HG02885 (cell line): Measurements from ENCODE around the gene CDCA5.

Experiments
- ATAC-seq: cut with Tn5 transposase; IDR thresholded peaks from one replicate; pipeline ENCODE4 v1.9.1; 2021; ENCODE audit warnings: mild to moderate bottlenecking; ENCODE audit not compliant: unreplicated experiment, poor library complexity

CDCA5 gene

DNA sequence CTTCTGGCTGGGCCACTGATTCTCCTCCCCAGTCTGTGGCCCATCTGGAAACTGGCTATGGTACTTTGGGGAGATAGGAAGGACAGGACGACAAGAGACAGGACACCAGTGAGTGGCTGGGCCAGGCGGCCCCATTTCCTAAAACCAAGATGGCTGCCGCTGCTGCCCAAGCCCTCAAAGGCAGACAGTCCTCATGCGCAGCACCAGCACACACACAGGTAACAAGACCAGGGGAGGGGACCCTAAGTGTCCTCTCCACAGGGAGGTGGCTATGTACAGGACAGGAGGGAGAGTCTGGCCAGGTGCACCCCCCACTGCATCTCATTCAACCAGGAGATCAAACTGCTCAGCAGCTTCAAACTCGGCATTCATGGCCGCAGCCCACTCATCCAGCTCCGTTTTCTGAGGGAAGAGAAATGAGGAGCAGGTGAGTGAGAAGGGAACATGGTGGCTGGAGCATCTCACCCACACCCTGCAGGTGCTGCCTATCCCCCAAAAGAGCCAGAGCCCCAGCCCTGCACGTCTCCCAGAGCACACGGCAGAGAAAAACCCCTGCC lies 5.0 kb downstream of the CDCA5 start:
- no peak for ATAC-seq

DNA sequence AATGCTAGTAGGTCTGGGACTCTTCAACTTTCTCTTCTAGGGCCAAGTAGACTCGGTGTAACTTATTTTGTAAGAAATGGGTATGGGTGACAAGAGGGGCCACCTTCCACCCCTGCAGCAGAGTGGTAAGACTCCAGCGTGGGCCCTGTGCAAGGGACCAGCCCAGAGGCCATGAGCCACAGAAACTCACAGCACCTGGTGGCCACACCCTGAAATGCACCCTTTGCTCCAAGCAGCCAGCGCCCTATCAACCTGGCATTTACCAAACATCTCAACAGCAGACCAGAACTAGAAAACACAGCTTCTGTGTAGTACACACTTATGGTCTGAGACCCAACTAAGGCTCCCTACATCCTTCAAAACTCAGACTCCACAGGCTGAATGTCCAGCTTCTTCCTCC lies 5.7 kb downstream of the CDCA5 start:
- ATAC-seq: peak; percentile 54

DNA sequence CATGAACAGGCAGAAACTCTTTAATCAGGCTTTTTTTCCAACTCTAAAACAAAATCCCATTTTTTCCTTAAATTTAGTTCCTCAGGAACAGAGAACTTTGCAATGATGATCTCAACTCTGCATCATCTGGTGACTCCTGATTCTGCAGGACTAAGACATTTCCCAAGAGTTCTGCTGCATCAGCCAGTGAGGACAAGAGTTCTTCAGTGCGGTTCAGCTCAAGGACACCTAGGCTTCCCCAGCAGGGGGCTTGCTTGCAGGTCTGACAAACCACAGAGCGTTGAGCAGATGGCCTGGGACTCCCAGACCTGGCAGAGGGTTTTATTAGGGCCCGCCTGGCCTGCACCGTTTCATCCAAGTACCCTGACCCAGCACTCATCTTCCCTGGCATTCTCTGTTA lies 6.4 kb downstream of the CDCA5 start:
- ATAC-seq: no peak

DNA sequence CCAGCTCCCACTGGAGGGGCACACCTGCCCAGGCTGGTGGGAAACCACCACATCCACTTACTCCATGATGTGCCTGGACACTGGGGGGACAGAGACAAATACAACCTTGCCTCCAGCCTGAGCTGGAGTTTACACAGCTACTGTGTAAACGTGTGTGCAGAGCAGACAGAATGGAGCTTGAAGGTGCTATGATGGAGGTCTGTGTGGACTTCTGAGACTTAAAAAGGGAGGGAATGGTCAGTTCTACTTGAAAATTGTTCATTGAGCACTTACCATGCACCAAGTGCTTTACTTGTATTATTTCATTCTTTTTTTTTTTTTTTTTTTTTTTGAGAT lies 11.2 kb downstream of the CDCA5 start:
- ATAC-seq: no peak

DNA sequence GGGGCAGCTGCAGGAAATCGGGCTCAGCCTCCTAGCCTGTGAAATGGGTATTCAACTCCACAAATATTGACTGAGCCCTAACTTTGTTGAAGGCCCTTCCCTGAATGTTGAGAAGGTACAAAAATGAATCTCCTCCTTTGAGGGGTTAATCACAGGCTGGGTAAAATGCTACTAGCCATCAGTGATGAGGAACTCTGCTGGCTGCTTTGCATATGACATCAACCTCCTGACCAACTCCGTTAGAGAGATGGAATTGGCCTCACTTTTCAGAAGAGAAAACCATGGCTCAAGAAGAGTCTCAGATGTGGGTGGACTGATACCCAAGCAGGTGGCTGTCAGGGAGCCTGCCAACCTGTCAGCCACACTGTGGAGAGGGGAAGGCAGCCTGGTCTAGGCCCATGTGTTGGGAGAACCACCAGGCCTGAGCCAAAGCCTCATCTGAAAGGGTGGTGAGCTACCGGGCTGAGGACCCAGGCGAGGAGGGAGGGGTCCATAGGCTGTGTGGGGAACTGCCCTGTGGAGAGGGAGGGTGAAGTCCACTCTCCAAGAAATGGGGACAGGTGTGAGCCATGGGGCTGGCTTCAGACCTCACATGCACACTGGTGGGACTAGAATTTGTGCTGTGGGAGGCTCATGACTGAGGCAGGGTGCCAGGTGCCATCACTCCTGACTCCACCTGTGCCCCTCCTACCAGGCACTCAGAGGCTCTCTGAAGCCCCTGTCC lies 11.8 kb downstream of the CDCA5 start:
- ATAC-seq: no peak

DNA sequence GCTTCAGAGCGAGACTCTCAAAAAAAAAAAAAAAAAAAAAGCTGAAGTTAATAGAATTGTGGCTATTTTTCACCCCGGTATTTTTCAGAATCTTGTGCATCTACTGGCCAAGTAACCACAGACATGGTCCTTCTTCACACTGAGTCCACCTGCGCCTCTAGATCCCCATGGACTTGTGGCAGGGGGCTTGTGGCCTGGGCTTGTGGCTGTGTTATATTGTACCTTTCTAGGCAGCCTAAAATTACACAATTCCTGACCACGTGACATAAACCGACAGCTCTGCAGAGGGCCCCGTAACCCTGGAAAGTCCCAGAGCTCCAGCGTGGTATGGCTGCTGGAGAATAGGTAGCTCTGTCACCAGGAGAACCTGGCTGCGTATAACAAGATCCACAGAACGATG lies 14.6 kb downstream of the CDCA5 start:
- no peak for ATAC-seq

DNA sequence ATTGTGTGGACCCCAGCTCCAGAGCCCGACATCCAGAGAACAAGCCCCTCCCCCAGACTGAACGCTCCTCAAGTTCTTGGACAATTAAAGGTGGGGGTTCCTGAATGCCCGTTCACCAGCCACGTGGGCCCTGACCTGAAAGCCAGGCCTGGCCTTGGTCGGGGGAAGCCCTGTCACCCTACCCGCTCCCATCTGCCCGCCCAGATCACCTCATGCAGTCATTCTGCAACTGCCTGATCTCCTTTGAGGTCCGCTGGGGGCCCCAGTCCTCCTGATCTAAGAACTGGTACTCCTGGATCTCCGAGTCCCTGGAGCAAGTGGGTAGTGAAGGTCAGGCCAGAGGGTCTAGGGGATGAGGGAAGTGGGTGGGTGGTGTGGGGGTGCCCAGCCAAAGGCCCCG lies 16.4 kb downstream of the CDCA5 start:
- ATAC-seq: no peak

DNA sequence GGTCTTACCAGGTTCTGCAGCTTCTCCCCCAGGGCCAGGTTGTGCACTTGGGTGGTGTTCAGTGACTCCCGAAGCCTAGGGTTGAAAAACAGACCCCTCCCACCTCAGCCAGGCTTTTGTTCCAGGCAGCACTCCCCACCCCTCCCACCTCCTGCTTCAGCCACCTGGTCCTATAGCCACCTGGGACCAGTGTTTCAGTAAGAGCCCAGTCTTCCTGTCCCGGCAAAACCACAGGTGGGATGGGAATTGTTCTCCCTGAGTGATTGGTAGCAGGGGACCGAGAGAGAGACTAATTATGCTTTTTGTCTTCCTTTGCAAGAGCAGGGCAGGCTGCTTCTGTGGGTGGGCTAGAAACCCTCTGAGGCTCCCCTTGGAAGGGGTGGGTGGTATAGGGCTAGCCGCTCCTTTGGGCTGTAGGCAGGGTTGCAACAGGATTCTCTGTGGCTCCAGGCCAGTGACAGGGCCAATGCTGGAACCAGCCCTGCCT lies 17.0 kb downstream of the CDCA5 start:
- ATAC-seq: no peak

DNA sequence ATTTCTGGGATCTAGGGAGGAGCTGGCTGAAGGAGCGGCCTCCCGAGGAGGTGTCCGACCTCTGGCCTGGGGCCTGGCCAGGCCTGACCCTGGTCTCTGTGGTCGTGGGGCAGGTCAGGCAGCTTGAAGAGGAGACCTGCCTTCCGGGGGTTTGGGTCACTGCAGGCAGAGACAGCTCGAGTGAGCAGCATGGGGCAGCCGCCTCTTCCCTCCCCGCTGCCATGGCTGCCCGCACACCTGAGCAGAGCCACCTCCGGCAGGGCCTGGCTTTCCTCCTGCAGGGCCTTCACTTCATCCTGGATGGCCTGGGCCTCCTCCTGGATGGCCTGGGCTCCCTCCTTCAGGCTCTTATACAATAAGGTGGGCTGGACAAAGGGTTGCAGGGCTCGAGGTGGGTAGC lies 17.5 kb downstream of the CDCA5 start:
- no peak for ATAC-seq

DNA sequence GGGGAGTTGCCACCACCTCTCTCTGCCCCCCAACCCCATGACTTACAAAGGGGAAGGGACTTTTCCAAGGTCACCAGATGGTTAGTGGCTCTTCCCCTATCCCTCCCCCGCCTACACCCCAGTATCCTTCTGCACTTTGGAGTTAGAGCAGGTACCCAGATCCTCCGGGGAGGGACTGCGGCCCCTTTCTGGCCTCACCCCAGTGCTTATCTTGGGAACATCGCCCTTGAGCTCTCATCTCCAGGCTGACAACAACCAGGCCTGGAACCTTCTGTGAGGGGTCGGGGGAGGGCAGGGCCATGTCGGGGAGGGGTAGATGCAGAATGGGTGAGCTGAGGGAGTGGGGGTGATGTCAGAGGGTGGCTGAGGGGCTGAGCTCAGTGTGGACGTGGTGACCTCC lies 18.0 kb downstream of the CDCA5 start:
- no peak for ATAC-seq

DNA sequence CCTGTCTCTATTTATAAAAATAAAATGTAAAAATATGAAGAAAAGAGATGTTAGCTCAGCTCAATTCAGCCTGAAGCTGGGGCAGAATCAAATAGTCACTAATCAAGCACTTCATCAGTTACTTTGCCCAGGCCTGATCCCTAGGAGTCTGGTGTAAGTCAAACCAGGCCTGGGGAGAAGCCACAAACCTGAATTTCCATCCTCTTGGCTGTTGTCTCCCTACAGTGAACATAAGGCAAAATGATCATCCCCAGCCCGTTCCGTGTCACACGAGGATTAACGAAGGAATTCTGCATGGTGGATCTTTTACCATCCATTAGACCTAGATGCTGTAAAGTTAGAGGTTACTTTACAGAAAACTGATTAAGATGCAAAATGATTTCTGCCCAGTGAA lies 19.0 kb downstream of the CDCA5 start:
- ATAC-seq: no peak

DNA sequence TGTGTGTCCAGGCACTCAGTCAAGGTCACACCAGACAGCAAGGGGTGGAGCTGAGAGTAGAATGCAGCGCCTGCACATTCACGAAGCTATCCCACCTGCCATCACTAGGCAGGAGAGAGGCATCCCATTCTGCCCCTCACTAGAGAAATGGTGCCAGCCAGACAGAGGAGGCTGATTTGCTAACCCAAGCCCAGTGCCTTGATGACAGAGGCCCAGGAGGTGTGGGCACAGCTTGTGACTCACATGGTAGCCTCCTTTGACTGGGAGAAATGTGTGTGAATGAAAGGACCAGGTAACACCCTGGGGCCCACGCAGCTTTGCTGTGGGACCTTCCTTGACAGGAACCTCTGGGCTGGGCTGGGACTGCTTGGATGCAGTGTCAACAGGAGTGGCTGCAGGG lies 20.3 kb downstream of the CDCA5 start:
- no peak for ATAC-seq

DNA sequence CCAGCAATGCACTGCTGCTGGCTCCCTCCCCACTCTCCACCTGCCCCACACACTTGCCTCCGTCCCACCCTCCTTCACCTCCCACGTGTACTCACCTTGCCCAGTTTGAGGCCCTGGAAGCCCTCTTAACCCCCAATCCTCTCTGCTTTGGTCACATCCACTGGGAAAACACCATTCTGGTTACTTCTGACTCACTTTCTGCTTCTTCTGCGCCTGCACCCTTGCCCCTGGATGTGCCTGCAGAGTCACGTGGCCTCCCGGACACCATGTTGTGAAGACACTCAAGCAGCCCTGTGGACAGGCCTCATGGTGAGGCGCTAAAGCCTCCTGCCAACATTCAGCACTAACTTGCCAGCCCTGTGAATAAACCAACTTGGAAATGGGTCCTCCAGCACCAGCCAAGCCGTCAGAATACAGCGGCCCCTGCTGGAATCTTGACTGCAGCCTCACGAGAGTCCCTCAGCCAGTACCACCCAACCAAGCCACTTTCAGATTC lies 22.9 kb downstream of the CDCA5 start:
- ATAC-seq: no peak

DNA sequence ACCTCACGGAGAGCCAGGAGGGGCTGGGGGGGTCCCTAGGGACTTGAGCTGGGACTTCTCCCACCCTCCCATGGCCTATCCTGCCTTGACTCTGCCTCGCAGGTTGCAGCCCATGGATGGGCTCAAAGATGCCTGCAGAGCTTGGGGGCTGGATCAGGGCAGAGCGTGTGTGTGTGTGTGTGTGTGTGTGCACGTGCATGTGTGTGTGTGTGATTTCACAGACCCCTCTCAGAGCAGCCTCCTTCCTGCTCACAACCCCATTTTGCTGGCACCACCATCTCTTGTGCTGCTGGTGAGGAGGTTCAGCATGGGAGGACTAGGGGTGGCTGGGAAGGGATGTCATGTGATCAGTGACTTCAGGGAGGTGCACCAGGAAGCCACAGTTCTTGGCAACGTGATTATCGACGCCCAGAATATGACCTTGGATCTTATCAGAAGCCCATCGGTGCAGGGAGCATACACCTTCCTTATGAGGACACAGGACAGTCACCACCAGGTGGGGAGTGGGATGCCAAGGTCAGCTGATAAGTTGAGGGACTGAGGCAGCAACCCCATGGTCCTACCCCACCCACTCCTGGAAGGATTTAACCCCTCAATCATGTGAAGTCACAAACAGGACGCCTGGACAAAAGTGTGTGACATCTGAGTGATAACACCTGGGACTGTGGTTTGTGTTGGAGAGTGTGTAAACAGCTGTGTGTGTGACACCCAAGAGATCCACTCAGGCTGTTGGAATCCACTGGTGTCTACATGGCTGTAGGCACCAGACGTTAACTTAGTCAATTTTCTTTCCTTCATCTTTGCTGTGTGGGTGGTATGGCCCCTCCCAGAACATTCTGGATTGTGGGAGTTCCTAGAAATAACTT lies 23.6 kb downstream of the CDCA5 start:
- no peak for ATAC-seq

DNA sequence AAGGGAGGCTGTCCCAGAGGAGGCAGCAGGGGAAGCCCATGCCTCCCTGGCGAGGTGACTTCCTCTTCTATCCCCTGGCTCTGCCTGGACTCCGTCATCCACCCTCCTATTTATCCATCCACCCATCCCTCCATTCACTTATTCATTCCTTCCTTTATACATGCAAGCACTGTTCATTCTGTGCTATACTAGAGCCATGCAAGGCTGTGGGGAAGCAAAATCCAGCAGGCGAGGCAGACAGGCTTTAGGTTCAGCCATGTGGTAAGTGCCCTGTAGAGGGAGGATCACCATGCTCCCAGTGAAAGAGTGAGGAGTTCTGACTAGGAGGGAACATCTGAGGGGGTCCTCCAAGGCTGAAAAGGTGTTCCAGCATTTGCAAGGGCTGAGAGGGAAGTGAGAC lies 24.3 kb downstream of the CDCA5 start:
- ATAC-seq: no peak

DNA sequence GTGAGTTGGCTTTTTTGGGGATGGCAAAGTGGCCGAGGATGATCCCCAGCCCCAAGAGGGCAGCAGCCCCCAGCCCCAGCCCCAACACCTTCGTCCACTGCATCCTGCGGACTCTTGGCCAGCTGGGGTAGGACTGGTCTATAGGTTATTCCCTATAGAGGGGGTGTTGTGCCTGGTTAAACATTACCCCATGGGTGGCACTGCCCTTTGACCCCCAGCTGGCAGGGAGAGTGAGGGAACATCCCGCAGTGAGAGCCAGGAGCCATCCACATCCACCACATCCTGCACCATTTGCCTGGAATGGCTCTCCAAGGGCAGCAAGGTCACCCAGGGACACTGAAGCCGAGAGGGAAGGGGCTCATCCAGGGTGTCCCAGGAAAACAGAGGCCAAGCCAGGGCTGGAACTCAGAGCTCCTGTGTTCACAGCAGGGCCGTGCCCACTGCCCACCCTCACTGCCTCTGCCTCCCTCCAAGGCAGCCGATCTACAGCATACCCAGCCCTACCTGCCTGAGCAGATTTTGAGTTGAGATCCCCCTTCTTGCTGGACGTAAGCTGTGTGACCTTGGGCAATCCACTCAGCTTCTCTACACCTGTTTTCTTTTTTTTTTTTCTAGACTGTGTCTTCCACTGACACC lies 25.3 kb downstream of the CDCA5 start, which contains the start of gene NAALADL1:
Gene NAALADL1, minus strand, starts transcription at position 135 of the 636 bp plus-strand sequence. Its CDS starts 32 bp downstream, at position 103.
- ATAC-seq: no peak

DNA sequence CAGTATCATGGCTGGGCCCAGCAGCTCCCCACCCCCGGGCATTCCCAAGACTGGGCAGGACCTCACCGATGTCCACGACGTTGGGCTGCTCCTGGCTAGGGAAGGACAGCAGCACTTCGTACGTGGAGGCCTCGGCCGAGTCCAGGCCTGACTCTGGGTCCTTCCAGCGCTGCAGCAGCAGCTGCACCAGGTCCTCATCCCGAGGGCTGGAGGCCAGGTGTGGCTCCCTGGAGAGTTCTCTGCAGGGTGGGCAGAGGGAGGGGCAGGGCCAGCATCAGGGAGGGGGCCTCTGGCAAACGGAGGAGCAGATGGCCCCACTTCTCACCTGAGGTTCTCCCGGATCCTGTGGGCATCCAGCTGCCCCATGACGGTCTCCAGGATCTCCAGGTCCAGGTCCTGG lies 25.8 kb downstream of the CDCA5 start:
- no peak for ATAC-seq

DNA sequence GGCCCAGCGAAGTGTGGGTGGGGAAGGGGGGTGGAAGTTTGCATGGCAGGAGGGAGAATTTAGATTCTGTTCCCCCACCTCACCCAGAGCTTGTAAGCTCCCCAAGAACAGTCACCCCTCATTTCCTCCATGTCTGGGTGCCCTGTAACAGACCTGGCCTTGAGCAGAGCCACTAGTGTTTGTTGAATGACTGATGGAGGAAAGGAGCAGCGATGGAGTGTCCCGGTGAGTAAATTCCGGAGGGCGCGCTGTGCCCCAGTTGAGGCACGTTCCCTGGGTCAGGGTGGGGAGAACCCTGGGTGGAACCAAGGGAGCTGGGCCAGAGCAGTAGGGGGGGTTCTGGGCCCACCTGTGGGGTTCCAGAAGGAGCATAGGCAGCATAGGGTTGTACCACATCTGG lies 26.3 kb downstream of the CDCA5 start:
- ATAC-seq: no peak

DNA sequence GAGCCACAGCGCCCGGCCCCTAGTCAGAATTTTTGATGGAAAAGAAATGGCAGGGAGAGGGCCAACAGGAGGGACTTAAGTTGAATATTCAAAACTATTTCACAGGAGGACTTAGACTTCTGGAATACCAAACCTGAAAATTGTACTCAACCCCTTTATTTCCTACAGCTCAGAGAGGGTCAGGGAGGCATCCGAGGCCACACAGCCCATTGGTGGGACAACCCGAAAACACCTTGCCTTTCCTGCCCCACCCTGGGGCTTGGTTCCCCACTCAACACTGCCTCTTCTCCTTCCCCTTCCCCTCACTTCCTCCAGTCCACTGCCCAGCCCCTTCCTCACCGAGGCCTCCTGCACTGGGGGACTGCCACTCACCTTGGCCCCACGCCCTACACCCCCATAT lies 26.8 kb downstream of the CDCA5 start:
- no peak for ATAC-seq

DNA sequence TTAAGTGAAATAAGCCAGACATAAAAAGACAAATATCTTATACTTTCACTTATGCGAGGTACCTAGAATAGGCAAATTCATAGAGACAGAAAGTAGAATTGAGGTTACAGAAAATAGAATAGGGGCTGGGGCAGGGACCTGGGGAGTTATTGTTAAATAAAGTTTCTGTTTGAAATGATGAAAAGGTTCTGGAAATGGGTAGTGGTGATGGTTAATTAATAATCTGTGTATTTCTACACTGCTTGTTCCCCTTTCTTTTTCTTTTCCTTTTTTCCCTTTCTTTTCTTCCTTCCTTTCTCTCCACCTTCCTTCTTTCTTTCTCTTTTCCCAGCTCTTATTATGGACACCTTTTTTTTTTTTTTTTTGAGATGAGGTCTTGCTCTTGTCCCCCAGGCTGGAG lies 28.3 kb downstream of the CDCA5 start:
- ATAC-seq: no peak
